ENCODE results near the gene KLHDC9.

DNA sequence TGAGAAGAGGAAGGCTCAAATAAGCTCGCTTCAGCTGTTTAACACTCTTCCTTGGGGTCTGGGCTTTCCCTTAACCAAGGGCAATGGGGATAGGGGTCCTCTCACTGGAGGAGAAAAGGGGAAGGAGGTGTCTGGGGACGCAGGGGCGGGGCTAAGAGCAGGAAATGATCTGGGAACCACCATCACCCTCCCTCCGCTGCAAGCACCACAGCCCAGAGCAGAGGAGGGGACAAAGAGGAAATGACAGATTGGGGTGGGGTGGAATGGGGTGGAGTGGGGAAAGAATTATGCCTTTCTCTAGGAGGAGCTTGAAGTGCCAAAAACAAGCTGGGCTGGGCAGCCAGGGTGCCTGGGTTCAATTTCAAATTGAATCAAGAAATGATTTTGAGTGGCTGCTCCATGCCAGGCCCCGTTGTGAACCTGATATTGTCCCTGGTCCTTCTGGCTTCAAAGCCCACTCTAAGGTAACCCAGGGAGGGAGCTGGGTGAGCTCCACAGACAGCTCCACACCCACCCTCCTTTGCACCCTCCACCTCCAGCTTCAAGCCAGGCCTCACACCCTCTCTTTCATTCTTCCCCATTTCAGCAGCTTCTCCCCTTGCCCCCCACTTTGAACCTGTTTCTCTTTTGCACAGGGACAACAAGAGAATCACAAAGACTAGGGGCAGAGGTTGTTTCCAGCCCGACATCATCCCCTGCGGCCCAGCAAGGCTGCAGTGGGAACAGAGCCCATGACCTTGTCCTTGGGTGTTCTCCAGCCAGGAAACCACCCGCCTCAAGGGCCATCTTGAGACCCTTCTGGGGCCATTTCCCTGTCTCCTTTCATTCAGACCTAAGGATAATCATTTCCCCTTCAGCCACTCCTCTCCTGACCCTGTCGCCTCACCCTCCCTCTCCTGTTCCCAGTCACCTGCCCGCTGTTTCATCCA is 29.6 kb upstream of the KLHDC9 start:
- TF ChIP-seq, protein P1, sequence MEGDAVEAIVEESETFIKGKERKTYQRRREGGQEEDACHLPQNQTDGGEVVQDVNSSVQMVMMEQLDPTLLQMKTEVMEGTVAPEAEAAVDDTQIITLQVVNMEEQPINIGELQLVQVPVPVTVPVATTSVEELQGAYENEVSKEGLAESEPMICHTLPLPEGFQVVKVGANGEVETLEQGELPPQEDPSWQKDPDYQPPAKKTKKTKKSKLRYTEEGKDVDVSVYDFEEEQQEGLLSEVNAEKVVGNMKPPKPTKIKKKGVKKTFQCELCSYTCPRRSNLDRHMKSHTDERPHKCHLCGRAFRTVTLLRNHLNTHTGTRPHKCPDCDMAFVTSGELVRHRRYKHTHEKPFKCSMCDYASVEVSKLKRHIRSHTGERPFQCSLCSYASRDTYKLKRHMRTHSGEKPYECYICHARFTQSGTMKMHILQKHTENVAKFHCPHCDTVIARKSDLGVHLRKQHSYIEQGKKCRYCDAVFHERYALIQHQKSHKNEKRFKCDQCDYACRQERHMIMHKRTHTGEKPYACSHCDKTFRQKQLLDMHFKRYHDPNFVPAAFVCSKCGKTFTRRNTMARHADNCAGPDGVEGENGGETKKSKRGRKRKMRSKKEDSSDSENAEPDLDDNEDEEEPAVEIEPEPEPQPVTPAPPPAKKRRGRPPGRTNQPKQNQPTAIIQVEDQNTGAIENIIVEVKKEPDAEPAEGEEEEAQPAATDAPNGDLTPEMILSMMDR (IDR thresholded peaks at IDR 0.05), result no peak
- TF ChIP-seq POLR2A (IDR thresholded peaks at IDR 0.05), result no peak
